ENCODE data around the gene CACUL1.

Gene CACUL1

GRCh38 chr10:118769898-118770600 lies 15.3 kb upstream of the CACUL1 start:
- no peaks in the 10 kb centered on the region for H3K36me3 ChIP-seq (ENCODE audit: control insufficient read depth in 1 of 2, insufficient read depth in 2 of 2, low read length in 2 of 2)
- H3K27ac ChIP-seq (ENCODE audit: low read depth, low read length): no peak overlapping the region
- no peak overlapping the region for H2AK5ac ChIP-seq (ENCODE audit: low read length)
- peak overlapping the region; percentile 41 for H4K91ac ChIP-seq (ENCODE audit: low read depth, low read length)
- no peak for DNase-seq
- H3K18ac ChIP-seq (ENCODE audit: low read length): no peak overlapping the region
- H3K79me1 ChIP-seq (ENCODE audit: low read length): no peaks in the 10 kb centered on the region
- no peak overlapping the region for H3K14ac ChIP-seq (ENCODE audit: low read length)
- no peak overlapping the region for H2BK120ac ChIP-seq (ENCODE audit: insufficient read depth, low read length, poor library complexity)
- WGBS (ENCODE audit: extremely low coverage, insufficient coverage, insufficient read length): no CpG with 5 or more reads among the region's 9 CpGs
- no peak overlapping the region for H3K23ac ChIP-seq (ENCODE audit: low read length)
- H3K4me3 ChIP-seq (ENCODE audit: low read depth, low read length): no peak overlapping the region
- no peaks in the 10 kb centered on the region for H3K4me1 ChIP-seq (ENCODE audit: control insufficient read depth in 1 of 2, insufficient read depth in 2 of 2, low read length in 2 of 2)
- H2AFZ ChIP-seq (ENCODE audit: insufficient read depth, low read length, poor library complexity): no peak overlapping the region
- no peak overlapping the region for H4K8ac ChIP-seq (ENCODE audit: low read depth, low read length)
- H2BK12ac ChIP-seq (ENCODE audit: low read length): no peak overlapping the region
- H4K12ac ChIP-seq (ENCODE audit: low read depth, low read length): no peak overlapping the region
- H2BK5ac ChIP-seq (ENCODE audit: low read depth, low read length, poor library complexity): no peak overlapping the region
- no peaks in the 10 kb centered on the region for H3K27me3 ChIP-seq (ENCODE audit: insufficient read depth, low read length)
- H3K9me3 ChIP-seq (ENCODE audit: insufficient read depth, low read depth, low read length): peaks cover 6% of the 10 kb centered on the region
- H3K4me2 ChIP-seq (ENCODE audit: low read length): no peak overlapping the region
- no peaks in the 10 kb centered on the region for H3K79me2 ChIP-seq (ENCODE audit: control insufficient read depth, insufficient read depth, low read length, poor library complexity)
- H3K4ac ChIP-seq (ENCODE audit: low read depth, low read length): no peak overlapping the region
- H3K9ac ChIP-seq (ENCODE audit: low read length): no peak overlapping the region

GRCh38 chr10:118768041-118768919 lies 13.5 kb upstream of the CACUL1 start:
- WGBS (ENCODE audit: extremely low coverage, insufficient coverage, insufficient read length): no CpG with 5 or more reads among the region's 6 CpGs
- H2AFZ ChIP-seq (ENCODE audit: insufficient read depth, low read length, poor library complexity): no peak overlapping the region
- H4K8ac ChIP-seq (ENCODE audit: low read depth, low read length): no peak overlapping the region
- no peaks in the 10 kb centered on the region for H3K79me2 ChIP-seq (ENCODE audit: control insufficient read depth, insufficient read depth, low read length, poor library complexity)
- H3K4me3 ChIP-seq (ENCODE audit: low read depth, low read length): no peak overlapping the region
- no peaks in the 10 kb centered on the region for H3K27me3 ChIP-seq (ENCODE audit: insufficient read depth, low read length)
- no peak overlapping the region for H4K12ac ChIP-seq (ENCODE audit: low read depth, low read length)
- no peak overlapping the region for H3K18ac ChIP-seq (ENCODE audit: low read length)
- no peak overlapping the region for H2BK120ac ChIP-seq (ENCODE audit: insufficient read depth, low read length, poor library complexity)
- H3K9me3 ChIP-seq (ENCODE audit: insufficient read depth, low read depth, low read length): peaks cover 6% of the 10 kb centered on the region
- H2AK5ac ChIP-seq (ENCODE audit: low read length): no peak overlapping the region
- H2BK5ac ChIP-seq (ENCODE audit: low read depth, low read length, poor library complexity): no peak overlapping the region
- no peak overlapping the region for H4K91ac ChIP-seq (ENCODE audit: low read depth, low read length)
- H2BK12ac ChIP-seq (ENCODE audit: low read length): no peak overlapping the region
- no peak overlapping the region for H3K9ac ChIP-seq (ENCODE audit: low read length)
- H3K4me1 ChIP-seq (ENCODE audit: control insufficient read depth in 1 of 2, insufficient read depth in 2 of 2, low read length in 2 of 2): no peaks in the 10 kb centered on the region
- no peak overlapping the region for H3K4ac ChIP-seq (ENCODE audit: low read depth, low read length)
- no peaks in the 10 kb centered on the region for H3K36me3 ChIP-seq (ENCODE audit: control insufficient read depth in 1 of 2, insufficient read depth in 2 of 2, low read length in 2 of 2)
- H3K4me2 ChIP-seq (ENCODE audit: low read length): no peak overlapping the region
- no peak overlapping the region for H3K27ac ChIP-seq (ENCODE audit: low read depth, low read length)
- no peak overlapping the region for H3K23ac ChIP-seq (ENCODE audit: low read length)
- no peak overlapping the region for H3K14ac ChIP-seq (ENCODE audit: low read length)
- no peaks in the 10 kb centered on the region for H3K79me1 ChIP-seq (ENCODE audit: low read length)
- DNase-seq: peak in 1 of 2 donors; percentile 26

- Histone ChIP-seq H3K9me3 (ENCODE audit: insufficient read depth, low read depth, low read length) (peaks cover 6% of the 10 kb centered on the region), H3K27me3 (ENCODE audit: insufficient read depth, low read length) (no peaks in the 10 kb centered on the region), H3K4ac (ENCODE audit: low read depth, low read length) (no peak overlapping the region), H3K79me1 (ENCODE audit: low read length) (no peaks in the 10 kb centered on the region), H2BK12ac (ENCODE audit: low read length) (no peak overlapping the region), H4K91ac (ENCODE audit: low read depth, low read length) (no peak overlapping the region), H2AK5ac (ENCODE audit: low read length) (no peak overlapping the region), H3K27ac (ENCODE audit: low read depth, low read length) (no peak overlapping the region), H3K36me3 (ENCODE audit: control insufficient read depth in 1 of 2, insufficient read depth in 2 of 2, low read length in 2 of 2) (no peaks in the 10 kb centered on the region), H4K8ac (ENCODE audit: low read depth, low read length) (no peak overlapping the region), H2BK5ac (ENCODE audit: low read depth, low read length, poor library complexity) (no peak overlapping the region), H3K14ac (ENCODE audit: low read length) (no peak overlapping the region), H3K18ac (ENCODE audit: low read length) (no peak overlapping the region), H4K12ac (ENCODE audit: low read depth, low read length) (no peak overlapping the region), H3K23ac (ENCODE audit: low read length) (peak overlapping the region; percentile 27), H3K9ac (ENCODE audit: low read length) (no peak overlapping the region), H2BK120ac (ENCODE audit: insufficient read depth, low read length, poor library complexity) (no peak overlapping the region), H3K4me1 (ENCODE audit: control insufficient read depth in 1 of 2, insufficient read depth in 2 of 2, low read length in 2 of 2) (no peaks in the 10 kb centered on the region), H2AFZ (ENCODE audit: insufficient read depth, low read length, poor library complexity) (no peak overlapping the region), H3K4me3 (ENCODE audit: low read depth, low read length) (no peak overlapping the region), H3K4me2 (ENCODE audit: low read length) (no peak overlapping the region), H3K79me2 (ENCODE audit: control insufficient read depth, insufficient read depth, low read length, poor library complexity) (no peaks in the 10 kb centered on the region)
- no CpG with 5 or more reads among the region's 6 CpGs for WGBS (ENCODE audit: extremely low coverage, insufficient coverage, insufficient read length)
- no peak for DNase-seq
Measured at GRCh38 chr10:118767297-118768040, 12.7 kb upstream of the CACUL1 start.

GRCh38 chr10:118764195-118764594 lies 9.4 kb upstream of the CACUL1 start:
- no peak overlapping the region for H4K91ac ChIP-seq (ENCODE audit: low read depth, low read length)
- no peaks in the 10 kb centered on the region for H3K27me3 ChIP-seq (ENCODE audit: insufficient read depth, low read length)
- no peak overlapping the region for H3K14ac ChIP-seq (ENCODE audit: low read length)
- no peak overlapping the region for H2BK5ac ChIP-seq (ENCODE audit: low read depth, low read length, poor library complexity)
- H3K9me3 ChIP-seq (ENCODE audit: insufficient read depth, low read depth, low read length): peaks cover 2% of the 10 kb centered on the region
- no peak for DNase-seq
- no peak overlapping the region for H4K12ac ChIP-seq (ENCODE audit: low read depth, low read length)
- no peaks in the 10 kb centered on the region for H3K36me3 ChIP-seq (ENCODE audit: control insufficient read depth in 1 of 2, insufficient read depth in 2 of 2, low read length in 2 of 2)
- no peak overlapping the region for H2BK120ac ChIP-seq (ENCODE audit: insufficient read depth, low read length, poor library complexity)
- H3K4ac ChIP-seq (ENCODE audit: low read depth, low read length): no peak overlapping the region
- H2AK5ac ChIP-seq (ENCODE audit: low read length): no peak overlapping the region
- H4K8ac ChIP-seq (ENCODE audit: low read depth, low read length): no peak overlapping the region
- no peak overlapping the region for H2AFZ ChIP-seq (ENCODE audit: insufficient read depth, low read length, poor library complexity)
- WGBS (ENCODE audit: extremely low coverage, insufficient coverage, insufficient read length): no CpG with 5 or more reads among the region's 4 CpGs
- H3K4me2 ChIP-seq (ENCODE audit: low read length): no peak overlapping the region
- no peaks in the 10 kb centered on the region for H3K79me2 ChIP-seq (ENCODE audit: control insufficient read depth, insufficient read depth, low read length, poor library complexity)
- H3K4me3 ChIP-seq (ENCODE audit: low read depth, low read length): no peak overlapping the region
- H2BK12ac ChIP-seq (ENCODE audit: low read length): no peak overlapping the region
- H3K9ac ChIP-seq (ENCODE audit: low read length): no peak overlapping the region
- H3K79me1 ChIP-seq (ENCODE audit: low read length): no peaks in the 10 kb centered on the region
- no peak overlapping the region for H3K18ac ChIP-seq (ENCODE audit: low read length)
- no peak overlapping the region for H3K27ac ChIP-seq (ENCODE audit: low read depth, low read length)
- no peak overlapping the region for H3K23ac ChIP-seq (ENCODE audit: low read length)
- H3K4me1 ChIP-seq (ENCODE audit: control insufficient read depth in 1 of 2, insufficient read depth in 2 of 2, low read length in 2 of 2): no peaks in the 10 kb centered on the region

Data from trophoblast cell (in vitro differentiated cells and primary cell).